OCI-LY1 (cell line): Measurements from ENCODE around the gene ABCF1.

ENCODE experiments used
- H2AFZ ChIP-seq: fragments of 200-600 bp; sonication (generic), shearing (Covaris generic); 2 replicates; pipeline ENCODE4 v1.6.0; 2014; ENCODE audit warnings: antibody characterized with exemption, mild to moderate bottlenecking, low read length
- H3F3A ChIP-seq: fragments of 200-600 bp; sonication (generic), shearing (Covaris generic); 2 replicates; pipeline ENCODE4 v1.6.0; 2014; ENCODE audit warnings: mild to moderate bottlenecking, antibody characterized with exemption, low read length, moderate library complexity; ENCODE audit not compliant: insufficient read depth
- H3K27ac ChIP-seq: fragments of 200-600 bp; sonication (generic); 2 replicates; pipeline ENCODE4 v1.5.1; 2014; ENCODE audit warnings: low read length, mixed run types, mild to moderate bottlenecking, low read depth; ENCODE audit not compliant: poor library complexity, severe bottlenecking
- H3K27me3 ChIP-seq: fragments of 200-600 bp; sonication (generic); 2 replicates; pipeline ENCODE4 v1.6.0; 2014; ENCODE audit warnings: antibody characterized with exemption, mild to moderate bottlenecking, low read length, moderate library complexity; ENCODE audit not compliant: insufficient read depth
- H3K36me3 ChIP-seq: fragments of 200-600 bp; sonication (generic); 2 replicates; pipeline ENCODE4 v1.6.1; 2014; ENCODE audit warnings: mild to moderate bottlenecking, antibody characterized with exemption, low read length, moderate library complexity, mixed read lengths; ENCODE audit not compliant: insufficient read depth
- H3K4me1 ChIP-seq: fragments of 200-600 bp; sonication (generic); 2 replicates; pipeline ENCODE4 v1.5.1; 2014; ENCODE audit warnings: mild to moderate bottlenecking, low read length, moderate library complexity; ENCODE audit not compliant: insufficient read depth, severe bottlenecking
- H3K4me2 ChIP-seq: fragments of 200-600 bp; sonication (generic), shearing (Covaris generic); 2 replicates; pipeline ENCODE4 v1.6.1; 2014; ENCODE audit warnings: low read length
- H3K4me3 ChIP-seq: fragments of 200-600 bp; sonication (generic); 2 replicates; pipeline ENCODE4 v1.5.1; 2014; ENCODE audit warnings: low read length, low read depth, mild to moderate bottlenecking, mixed read lengths; ENCODE audit not compliant: poor library complexity, severe bottlenecking
- H3K79me2 ChIP-seq: fragments of 200-600 bp; shearing (Covaris generic); 2 replicates; pipeline ENCODE4 v1.6.1; 2016; ENCODE audit warnings: mixed run types, low read length, mixed read lengths; ENCODE audit not compliant: insufficient read depth
- H3K9ac ChIP-seq: fragments of 200-600 bp; sonication (generic), shearing (Covaris generic); 2 replicates; pipeline ENCODE4 v1.6.1; 2014; ENCODE audit warnings: mild to moderate bottlenecking, low read length, mixed read lengths
- H3K9me2 ChIP-seq: fragments of 200-600 bp; sonication (generic), shearing (Covaris generic); 2 replicates; pipeline ENCODE4 v1.6.1; 2014; ENCODE audit warnings: low read depth, mild to moderate bottlenecking, low read length, mixed read lengths
- H3K9me3 ChIP-seq: fragments of 200-600 bp; shearing (Covaris generic); 2 replicates; pipeline ENCODE4 v1.6.1; 2014; ENCODE audit warnings: low read length, mixed read lengths
- H4K20me1 ChIP-seq: fragments of 200-600 bp; sonication (generic), shearing (Covaris generic); 2 replicates; pipeline ENCODE4 v1.6.0; 2016; ENCODE audit warnings: mild to moderate bottlenecking, low read length; ENCODE audit not compliant: insufficient read depth
- EZH2 ChIP-seq: fragments of 200-600 bp; sonication (generic), shearing (Covaris generic); IDR thresholded peaks from 2 replicates; pipeline ENCODE4 v1.8.0; 2017; ENCODE audit warnings: borderline replicate concordance, mixed run types, mild to moderate bottlenecking, antibody characterized with exemption, low read length, moderate library complexity, mixed read lengths
- TF ChIP-seq, protein P1 (sequence below): fragments of 200-600 bp; sonication (generic), shearing (Covaris generic); IDR thresholded peaks from 2 replicates; pipeline ENCODE4 v1.5.1; 2017; ENCODE audit warnings: mild to moderate bottlenecking, antibody characterized with exemption, low read length, moderate library complexity, mixed read lengths

Gene ABCF1

DNA sequence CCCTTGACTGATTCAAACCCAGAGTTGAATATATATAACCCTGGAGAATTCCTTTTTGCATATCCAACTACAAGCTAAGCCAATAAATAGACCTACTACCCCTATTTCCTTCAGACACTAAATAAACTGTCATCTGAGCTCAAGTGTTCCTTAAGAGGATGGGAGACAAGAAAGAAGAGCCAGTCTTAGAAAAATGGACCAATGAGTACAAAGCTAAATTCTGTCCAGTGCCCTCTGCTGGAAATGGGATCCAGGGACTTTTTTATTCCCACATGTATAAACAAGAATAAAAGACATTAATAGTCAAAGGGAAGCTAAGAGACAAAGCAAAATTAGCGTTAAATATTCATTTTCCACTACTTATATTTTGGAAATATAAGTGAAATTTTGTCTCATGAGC, 41.0 kb downstream of the ABCF1 start:
- Histone ChIP-seq H3K27ac (peak overlapping the region; percentile 13), H4K20me1 (no peaks in the 10 kb centered on the region), H3K9ac (no peak overlapping the region), H3K4me3 (no peak overlapping the region), H2AFZ (no peak overlapping the region), H3K9me2 (no peaks in the 10 kb centered on the region), H3F3A (0 out of 2 replicates have a peak, but pooled peaks cover 2% of the 10 kb centered on the region), H3K36me3 (peaks cover 94% of the 10 kb centered on the region), H3K4me1 (peaks cover 34% of the 10 kb centered on the region), H3K4me2 (peak overlapping the region; percentile 88; the same call in 1 of the 2 replicates), H3K79me2 (peaks cover 29% of the 10 kb centered on the region), H3K9me3 (no peaks in the 10 kb centered on the region), H3K27me3 (no peaks in the 10 kb centered on the region)
- TF ChIP-seq, protein P1, sequence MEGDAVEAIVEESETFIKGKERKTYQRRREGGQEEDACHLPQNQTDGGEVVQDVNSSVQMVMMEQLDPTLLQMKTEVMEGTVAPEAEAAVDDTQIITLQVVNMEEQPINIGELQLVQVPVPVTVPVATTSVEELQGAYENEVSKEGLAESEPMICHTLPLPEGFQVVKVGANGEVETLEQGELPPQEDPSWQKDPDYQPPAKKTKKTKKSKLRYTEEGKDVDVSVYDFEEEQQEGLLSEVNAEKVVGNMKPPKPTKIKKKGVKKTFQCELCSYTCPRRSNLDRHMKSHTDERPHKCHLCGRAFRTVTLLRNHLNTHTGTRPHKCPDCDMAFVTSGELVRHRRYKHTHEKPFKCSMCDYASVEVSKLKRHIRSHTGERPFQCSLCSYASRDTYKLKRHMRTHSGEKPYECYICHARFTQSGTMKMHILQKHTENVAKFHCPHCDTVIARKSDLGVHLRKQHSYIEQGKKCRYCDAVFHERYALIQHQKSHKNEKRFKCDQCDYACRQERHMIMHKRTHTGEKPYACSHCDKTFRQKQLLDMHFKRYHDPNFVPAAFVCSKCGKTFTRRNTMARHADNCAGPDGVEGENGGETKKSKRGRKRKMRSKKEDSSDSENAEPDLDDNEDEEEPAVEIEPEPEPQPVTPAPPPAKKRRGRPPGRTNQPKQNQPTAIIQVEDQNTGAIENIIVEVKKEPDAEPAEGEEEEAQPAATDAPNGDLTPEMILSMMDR, result no peak
- no peak for TF ChIP-seq EZH2

DNA sequence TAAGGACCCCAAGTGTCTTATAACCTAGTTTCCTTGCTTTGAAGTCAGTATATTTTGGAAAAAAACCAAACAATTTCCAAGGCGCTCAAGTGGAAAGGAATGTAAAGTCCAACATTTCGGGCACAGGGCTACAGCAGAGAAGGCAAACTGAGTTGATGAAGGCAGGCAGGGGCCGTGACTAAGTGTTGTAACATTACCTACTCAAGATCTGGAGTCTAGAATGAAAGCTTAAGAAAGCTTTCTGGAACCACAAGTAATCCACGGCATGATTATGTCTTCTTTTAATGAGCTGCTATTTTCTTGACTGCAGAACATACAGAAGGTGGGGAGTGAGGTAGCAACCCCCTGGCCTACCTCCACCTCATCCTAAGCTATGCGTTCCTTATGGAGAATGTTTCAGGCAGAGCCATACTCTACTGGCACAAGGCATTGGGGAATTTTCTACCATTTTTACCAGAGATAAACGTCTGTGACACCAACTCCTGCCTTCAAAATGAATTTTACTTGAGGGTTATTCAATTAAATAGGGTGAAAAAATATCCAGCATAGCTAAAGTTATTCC, 41.5 kb downstream of the ABCF1 start:
- 0 out of 2 replicates have a peak, but pooled peaks cover 2% of the 10 kb centered on the region for H3F3A ChIP-seq
- no peak overlapping the region for H2AFZ ChIP-seq
- no peaks in the 10 kb centered on the region for H3K9me3 ChIP-seq
- H3K4me3 ChIP-seq, result no peak overlapping the region
- H4K20me1 ChIP-seq, result no peaks in the 10 kb centered on the region
- peak overlapping the region; percentile 88 for H3K4me2 ChIP-seq
- H3K9ac ChIP-seq, result no peak overlapping the region; the same call in 1 of the 2 replicates
- no peaks in the 10 kb centered on the region for H3K27me3 ChIP-seq
- H3K36me3 ChIP-seq, result peaks cover 88% of the 10 kb centered on the region
- TF ChIP-seq, protein P1, result no peak
- no peak for TF ChIP-seq EZH2
- H3K79me2 ChIP-seq, result peaks cover 29% of the 10 kb centered on the region
- H3K9me2 ChIP-seq, result no peaks in the 10 kb centered on the region
- H3K27ac ChIP-seq, result peak overlapping the region; percentile 13
- peaks cover 34% of the 10 kb centered on the region for H3K4me1 ChIP-seq

DNA sequence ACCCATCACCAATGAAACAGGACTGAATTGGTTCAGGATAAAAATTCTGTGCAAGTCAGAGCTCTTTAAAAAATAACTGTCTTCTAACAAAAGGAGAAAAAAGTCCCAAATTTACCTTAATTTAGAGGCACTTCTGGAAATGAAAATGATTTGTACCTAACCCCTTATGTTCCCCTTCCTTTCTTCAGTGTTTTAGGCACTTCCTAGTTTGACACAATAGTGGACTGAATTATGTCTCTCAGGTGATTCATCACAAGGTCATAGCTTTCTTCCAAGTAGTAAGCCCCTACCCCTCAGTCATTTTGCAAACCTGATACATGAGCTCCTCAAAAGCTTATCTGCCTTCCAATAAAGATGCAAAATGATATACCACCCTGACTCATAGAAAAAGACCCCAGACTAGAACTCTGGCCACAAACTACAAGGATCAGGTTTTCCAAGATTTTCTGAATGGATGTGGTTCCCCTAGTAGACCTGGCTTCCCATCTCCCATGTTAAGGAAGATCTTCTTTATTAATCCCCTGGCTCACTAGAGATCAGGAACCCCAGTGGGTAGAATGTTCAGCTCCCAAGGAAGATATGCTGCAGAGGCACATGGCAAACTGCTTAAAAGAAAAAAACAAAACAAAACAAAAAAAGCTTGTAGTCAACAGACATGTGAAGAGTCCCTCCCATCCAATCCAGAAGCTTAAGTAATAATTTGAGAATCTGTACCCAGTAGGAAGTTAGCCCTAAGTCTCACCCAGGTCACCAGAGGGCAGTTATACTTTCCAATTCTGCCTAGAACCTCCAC, 42.2 kb downstream of the ABCF1 start:
- peaks cover 34% of the 10 kb centered on the region for H3K79me2 ChIP-seq
- H3K27ac ChIP-seq, result peak overlapping the region; percentile 23

More for the DNA sequence above, 42.2 kb downstream of the ABCF1 start:
- 0 out of 2 replicates have a peak, but pooled peaks cover 2% of the 10 kb centered on the region for H3F3A ChIP-seq
- peak overlapping the region; percentile 88 for H3K4me2 ChIP-seq
- no peak overlapping the region for H2AFZ ChIP-seq
- TF ChIP-seq, protein P1, result 0 out of 2 replicates have a peak, but pooled peaks have one; percentile 9
- TF ChIP-seq EZH2, result no peak
- no peaks in the 10 kb centered on the region for H3K9me3 ChIP-seq
- no peaks in the 10 kb centered on the region for H3K27me3 ChIP-seq
- H4K20me1 ChIP-seq, result no peaks in the 10 kb centered on the region
- H3K36me3 ChIP-seq, result peaks cover 81% of the 10 kb centered on the region
- H3K4me1 ChIP-seq, result peaks cover 38% of the 10 kb centered on the region
- peak overlapping the region; percentile 97 for H3K4me3 ChIP-seq
- no peaks in the 10 kb centered on the region for H3K9me2 ChIP-seq
- H3K9ac ChIP-seq, result peak overlapping the region; percentile 99; the same call in 1 of the 2 replicates
